Brain pericyte (primary cell): ENCODE data around the gene FBXO7.

Experiments used
- DNase-seq: peaks from one replicate; pipeline ENCODE4 v3.0.0-alpha.2; 2012; ENCODE audit warnings: low read depth, low spot score

Gene FBXO7

DNA sequence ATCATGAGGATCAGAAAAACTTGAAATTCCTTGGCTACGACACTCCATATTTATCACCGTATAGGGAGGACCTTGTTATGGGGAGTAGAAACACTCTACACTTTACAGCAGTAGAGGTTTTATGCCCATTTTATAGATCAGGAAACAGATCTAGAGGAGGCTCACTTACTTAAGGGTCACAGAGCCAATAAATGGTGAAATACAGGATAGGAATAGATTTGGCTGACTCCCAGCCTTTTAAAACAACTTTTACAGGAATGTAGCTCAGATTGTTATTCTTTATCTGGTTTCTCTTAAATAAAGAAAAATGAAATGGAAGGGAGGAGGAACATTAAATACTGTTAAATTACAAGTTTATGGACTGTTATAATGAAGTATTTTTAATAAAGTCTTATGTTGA lies 14.8 kb downstream of the FBXO7 start:
- DNase-seq, result no peak

DNA sequence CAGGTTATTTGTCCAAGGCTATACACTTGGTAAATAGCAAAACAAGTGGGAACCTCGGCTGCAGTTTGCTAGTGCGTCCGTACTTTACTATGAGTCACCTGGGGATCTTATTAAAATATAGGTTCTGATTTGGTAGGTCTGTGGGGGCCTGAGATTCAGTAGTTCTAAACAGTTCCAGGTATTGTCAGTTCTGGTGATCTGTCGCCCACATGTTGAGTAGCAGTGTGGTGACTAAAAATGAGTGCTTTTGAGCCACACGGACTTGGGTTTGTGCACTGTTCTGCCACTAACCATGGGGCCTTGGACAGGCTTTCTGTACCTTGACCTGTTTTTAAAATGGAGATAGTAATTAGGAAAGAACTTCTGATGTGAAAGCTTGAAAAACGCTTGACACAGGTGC lies 15.7 kb downstream of the FBXO7 start:
- no peak for DNase-seq

DNA sequence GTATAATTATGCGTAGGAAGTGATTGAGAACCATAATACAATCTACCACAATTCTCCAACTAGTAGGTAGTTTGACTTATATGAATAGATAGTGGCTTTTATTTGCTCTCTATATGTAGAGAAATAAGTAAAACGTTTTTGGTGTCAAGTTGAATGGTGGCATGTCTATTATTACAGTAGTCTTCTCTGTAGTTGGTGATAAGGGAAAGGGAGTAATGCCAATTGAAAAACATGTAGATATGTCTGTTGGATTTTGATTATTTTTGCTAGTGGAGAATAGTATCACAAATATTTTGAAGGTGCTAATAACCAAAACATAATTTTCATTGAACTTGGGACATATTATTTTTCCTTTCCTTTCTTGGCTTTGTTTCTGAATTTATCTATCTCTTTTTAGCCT lies 17.5 kb downstream of the FBXO7 start:
- DNase-seq, result no peak

DNA sequence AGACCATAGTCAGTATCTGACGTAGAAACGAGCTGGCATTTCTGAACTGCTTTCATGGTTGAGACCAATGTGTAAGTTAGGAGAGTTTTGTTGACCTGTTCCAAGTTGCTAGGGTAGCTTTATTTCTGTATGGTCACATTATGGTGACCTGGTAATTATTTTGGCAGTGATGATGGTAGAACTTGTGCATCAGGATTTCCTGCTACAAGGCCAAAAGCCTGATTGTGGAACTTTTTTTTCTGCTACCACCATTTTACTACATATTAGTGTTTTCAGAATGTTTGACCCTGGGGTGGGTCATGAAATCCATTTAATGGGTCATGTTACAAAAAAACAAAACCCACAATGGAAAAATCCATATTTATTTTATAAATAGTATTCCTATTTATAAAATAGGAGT lies 18.9 kb downstream of the FBXO7 start:
- no peak for DNase-seq

DNA sequence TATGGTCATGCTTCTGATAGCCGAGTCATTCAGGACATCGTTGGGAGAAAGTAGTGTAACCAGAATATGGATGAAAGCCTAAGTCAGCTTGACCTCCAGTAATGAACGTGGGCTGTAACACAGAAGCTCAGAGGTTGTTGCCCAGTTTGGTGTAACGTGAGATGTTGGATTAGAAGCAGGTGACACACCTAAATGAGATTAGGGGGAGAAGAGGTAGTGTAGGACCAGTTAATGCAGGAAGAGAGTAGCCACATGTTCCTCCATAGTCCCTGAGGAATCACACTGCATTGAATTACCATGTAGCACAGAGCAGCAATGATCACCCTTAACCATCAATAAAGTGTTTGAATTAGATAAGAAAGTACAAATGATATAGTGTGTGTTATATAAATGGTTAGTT lies 20.4 kb downstream of the FBXO7 start:
- DNase-seq, result no peak

DNA sequence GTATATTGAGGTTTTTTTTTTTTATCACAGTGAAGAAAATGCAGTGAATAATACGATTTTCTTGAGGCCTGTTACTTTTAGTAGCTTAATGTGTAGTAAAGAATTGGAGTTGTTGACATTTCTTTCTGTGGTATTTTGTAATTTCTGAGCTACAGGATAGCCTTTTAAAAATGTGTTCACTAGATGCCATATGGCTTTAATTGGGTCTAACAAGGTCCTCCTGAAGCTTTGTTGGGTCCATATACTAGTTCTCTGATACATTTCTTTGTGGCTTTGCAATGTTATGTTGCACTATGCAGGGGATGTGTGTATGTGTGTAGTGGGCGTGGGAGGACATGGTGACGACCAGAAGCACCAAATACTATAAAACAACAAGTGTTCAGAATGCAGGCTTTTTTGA lies 25.1 kb downstream of the FBXO7 start:
- no peak for DNase-seq

DNA sequence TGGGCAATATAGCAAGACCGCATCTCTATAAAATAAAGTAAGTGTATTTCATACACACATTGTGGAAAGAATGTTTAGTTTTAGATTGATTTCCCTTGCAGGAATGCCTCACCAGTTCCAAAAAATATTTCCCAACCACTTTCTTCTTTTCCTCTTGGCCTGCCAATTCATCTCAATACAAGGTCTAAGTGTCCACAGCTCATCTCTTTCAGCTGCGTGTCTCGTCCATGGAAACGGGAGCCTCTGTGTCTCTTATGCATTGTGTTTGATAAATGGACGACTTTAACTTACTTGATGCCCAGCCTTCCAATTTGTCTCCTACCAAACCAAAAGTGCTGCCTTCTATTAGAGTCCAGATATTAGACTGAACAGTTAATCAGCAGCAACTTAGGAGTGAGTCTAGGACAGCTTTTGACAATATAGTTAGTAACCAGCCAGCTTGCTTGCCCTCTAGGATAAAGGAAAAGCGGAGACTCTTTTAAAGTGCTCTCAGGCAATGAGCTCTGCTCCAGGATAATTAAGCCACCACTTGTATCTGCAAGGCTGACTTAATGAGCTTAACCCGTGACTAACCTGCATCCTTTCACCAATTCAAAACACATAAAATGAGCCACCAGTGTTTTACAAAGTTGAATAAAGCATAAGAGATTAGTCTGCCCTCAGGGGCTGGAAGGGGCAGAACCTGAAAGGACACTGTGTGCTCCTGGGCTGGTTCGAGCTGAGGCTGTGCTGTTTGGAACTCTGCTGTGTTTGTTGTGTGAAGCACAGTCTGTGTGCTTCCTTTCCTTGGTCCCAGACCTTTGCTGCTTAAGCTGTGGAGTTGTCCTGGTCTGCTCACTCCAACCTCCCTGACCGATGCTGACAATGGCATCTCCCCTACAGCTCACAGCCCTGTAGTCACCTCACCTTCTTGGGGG lies 27.5 kb downstream of the FBXO7 start:
- DNase-seq, result no peak

DNA sequence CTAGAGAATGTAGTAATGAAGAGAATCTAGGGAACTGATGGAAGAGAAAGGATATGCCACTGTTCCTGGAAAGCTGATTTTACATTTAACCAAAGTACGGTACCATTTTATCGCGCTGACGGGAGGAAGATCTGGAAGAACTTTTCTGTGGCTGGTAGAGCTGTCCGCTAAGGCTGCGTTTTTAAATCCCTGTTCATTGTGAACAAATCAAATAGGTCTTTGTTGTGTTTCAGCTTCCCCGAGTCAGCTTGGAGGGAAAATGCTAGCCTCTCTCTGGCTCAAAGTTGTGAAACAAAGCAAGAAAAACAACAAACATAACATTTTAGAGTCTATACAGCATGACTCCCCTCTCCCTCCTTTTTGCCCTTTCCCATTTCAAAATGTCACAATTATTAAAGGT lies 34.4 kb downstream of the FBXO7 start:
- DNase-seq, result no peak

DNA sequence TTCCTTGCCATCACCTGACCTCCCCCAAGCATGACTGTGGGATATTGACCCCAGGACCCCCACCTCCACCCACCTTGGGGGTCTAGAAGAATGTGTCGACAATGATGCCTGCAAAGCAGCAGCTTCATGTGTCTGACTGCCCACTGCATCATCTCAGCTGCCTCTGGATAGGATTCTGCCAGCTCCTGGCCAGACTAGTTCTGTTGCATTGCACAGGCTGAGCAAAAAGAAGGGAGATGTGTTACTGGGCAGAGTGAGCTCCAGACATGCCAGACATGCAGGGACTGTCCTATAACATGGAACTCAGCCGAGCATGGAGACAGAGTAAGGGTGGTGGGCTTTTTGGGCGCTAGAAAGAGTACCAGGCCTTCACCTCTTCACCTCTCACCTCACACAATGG lies 36.7 kb downstream of the FBXO7 start:
- no peak for DNase-seq

DNA sequence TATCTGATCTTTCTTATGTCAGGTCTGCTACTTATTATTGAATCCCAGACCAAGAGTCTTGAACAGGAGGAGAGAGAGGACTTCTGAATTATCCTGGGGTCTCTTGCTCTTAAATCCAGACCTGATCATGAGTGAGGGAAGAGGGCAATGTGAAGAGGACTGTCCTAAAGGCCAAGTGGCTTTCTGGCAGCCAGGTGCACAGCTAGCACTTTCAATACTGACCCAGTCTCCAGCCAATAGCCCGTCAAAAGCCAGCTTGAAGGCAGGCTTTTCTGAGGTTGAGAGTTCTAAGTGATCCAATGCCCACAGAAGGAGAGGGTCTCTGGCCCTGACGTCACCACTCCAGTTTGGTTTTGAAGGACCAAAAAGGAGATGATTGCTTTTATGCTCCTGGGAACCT lies 37.2 kb downstream of the FBXO7 start:
- no peak for DNase-seq

DNA sequence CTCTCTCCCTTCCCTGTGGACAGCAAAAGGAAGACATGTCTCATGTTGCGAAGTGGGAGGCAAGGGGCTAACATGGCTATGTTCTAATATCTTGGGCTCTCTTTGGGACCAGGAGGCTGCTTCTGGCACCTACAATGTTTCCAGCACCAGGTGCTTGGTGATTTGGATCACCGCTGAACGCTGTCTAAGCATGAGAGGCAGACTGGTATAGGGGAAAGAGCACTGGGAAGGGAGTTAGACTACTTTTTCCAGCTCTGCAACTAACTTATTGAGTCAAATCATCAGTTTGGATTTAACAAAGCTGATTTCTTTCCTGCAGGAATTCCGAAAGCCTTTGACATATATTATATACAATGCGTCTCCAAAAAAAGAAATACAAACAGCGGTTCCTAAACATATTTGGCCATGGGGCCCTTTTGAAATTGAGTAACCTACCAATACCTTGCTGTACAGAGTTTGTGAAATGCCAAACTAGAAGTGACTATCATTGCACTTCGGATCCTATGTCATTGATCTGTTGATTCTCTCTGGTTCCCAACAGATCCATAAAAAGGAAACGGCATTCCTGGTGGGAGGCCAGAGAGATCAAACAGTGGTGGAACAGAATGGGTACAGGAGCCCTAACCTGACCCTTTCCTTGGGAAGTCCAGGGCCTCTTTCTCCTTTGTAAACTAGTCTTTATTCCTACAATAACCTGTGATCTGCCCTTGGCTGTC lies 37.8 kb downstream of the FBXO7 start:
- no peak for DNase-seq

DNA sequence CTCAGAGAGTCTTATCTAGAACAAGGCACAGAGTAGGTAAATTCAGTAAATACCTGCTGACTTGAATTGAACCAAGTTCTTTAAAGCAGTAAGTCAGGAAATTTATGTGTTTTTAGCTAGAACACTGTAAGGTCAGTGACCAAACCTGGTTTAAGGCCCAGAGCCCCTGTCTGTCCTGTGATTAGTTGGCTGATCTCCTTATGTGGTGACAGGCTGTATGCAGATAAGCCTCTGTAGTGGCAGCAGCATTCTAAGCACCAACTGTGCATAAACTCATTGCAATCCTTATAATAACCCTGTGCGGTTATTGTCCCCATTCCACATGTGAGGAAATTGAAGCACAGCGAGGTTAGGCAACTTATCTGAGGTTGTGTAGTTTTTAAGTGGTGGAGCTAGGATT lies 40.5 kb downstream of the FBXO7 start:
- no peak for DNase-seq

DNA sequence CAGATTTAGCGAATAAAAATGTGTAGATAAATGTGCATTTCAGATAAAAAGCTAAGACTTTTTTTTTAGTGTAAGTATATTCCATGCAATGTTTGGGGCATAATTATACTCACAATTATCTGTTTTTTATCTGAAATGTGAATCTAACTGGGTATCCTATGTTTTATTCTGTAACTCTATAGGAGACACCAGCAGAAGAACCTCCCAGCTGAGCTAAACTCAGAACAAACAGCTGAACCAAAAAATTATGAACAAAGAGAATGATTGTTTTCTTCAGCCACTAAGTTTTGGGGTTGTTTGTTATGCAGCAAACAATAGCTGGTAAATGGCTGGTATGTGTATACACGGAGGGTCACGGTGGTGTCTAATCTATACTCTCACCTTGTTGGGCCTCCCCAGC lies 42.9 kb downstream of the FBXO7 start:
- DNase-seq, result no peak

DNA sequence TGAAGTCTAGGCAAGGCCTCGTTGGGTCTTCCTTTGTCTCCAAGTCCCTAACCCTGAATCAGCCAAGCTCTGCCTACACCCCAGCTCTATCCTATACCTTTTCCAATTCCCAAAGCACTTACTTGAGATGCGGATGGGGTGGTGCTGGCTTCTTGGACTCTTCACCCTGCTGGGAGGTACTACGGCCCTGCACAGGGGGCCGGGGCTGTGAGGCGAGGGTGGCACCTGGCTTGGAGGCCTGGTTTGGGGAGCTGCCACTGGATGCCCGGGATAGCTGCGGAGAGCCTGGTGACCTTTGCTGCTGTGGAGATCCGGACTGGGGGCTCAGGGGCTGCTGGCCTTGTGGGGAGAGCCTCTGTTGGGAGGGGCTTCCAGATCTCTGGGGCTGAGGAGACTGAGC lies 43.3 kb downstream of the FBXO7 start:
- DNase-seq, result no peak

DNA sequence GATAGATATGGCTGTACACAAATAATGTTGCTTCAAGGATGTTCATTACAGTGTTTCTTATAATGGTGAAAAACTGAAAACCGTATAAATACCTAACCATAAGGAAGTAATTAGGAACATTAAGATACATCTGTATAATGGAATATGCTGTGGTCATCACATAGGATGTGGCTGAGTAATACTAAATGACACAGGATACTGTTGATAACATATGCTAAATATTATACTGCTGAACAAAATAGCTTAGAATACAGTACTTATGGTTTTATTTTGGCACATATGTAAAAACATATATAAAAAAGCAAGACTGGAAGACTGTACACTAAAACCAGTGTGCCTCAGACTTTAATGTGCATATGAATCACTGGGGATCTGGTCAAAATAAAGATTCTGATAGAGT lies 43.8 kb downstream of the FBXO7 start:
- DNase-seq, result no peak

DNA sequence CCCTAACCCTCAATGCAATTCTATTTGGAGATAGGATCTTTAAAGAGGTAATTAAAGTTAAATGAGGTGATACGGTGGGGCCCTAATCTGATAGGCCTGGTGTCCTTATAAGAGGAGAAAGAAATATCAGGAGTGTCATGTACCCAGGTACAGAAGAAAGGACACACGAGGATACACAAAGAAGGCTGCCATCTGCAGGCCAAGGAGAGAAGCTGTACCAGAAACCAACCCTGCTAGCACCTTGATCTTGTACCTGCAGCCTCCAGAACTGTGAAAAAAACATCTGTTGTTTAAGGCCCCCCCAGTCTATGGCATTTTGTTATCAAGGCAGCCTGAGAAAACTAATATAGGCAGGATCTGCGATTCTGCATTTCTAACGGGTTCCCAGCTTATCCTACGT lies 44.2 kb downstream of the FBXO7 start:
- DNase-seq, result no peak

DNA sequence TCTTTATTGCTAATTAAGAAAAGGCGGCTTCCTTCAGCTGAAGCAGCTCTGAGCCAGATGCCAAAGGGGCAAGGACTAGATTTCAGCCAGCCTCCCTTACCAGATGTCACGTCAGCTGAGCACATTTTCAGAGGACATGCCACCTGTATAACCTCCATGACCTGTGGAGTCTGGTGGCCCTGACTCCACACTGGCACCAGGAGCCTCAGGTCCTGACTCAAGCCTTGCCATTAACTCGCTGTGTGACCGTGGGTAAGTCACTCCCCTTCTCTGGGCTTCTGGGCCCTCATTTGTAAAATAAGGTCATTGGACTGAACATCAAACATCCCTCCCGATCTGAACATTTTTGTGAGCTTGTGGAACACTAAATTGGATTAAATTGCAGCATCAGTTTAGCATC lies 46.0 kb downstream of the FBXO7 start:
- no peak for DNase-seq

DNA sequence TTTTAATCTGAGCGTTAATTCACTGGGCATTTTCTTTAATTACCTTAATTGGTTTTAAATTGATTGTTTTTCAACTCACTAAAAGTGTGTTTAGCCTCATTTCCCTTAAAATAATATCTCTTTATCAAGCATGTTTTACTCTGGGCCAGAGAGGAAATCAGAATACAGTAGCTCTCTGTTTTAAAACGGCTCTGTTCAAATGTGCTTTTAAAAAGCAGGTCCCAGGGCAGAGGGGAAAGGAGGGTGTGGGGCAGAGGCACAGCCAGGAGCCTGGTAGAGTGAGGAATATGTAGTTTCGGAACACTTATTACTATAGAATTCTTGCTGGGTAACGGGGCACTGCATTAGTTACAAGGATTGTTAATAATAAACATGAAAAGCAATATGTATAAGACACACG lies 47.6 kb downstream of the FBXO7 start:
- DNase-seq, result no peak

DNA sequence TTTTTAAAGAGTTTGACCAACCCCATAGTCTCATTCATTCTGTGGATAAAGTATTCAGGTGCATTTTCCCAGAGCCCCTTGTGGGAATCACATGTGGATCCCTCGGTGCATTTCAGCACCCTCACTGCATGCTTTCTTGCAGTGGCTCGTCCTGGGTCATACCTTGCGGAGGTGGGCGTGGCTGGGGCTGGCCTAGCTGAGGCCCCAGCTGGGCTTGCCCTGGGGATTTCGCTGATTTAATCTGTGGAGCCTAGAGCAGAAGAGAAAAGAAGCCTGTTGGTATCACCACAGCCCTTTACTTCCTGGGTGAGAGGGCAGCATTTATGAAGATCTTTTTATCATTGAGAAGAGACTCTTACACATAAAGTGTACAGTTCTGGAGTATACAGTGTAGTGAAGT lies 53.1 kb downstream of the FBXO7 start:
- DNase-seq, result no peak

DNA sequence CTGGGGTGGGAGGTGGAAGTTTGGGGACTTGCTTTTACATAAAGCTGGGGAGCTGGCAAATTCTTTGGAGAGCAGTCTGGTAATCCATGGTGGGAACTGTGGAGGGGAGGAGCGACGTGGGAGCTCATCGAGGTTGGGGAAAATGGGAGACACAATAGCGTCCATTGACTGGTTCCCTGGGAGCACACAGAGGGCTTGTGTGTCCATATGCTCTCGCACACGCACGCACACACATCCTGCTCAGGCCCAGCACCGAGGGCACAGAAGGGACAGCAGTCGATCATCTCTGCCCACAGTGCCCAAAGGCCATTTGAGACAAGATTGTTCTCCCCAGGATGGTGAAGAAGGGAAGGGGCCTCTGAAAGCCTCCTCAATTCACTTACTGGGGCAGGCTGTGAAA lies 53.7 kb downstream of the FBXO7 start:
- no peak for DNase-seq

DNA sequence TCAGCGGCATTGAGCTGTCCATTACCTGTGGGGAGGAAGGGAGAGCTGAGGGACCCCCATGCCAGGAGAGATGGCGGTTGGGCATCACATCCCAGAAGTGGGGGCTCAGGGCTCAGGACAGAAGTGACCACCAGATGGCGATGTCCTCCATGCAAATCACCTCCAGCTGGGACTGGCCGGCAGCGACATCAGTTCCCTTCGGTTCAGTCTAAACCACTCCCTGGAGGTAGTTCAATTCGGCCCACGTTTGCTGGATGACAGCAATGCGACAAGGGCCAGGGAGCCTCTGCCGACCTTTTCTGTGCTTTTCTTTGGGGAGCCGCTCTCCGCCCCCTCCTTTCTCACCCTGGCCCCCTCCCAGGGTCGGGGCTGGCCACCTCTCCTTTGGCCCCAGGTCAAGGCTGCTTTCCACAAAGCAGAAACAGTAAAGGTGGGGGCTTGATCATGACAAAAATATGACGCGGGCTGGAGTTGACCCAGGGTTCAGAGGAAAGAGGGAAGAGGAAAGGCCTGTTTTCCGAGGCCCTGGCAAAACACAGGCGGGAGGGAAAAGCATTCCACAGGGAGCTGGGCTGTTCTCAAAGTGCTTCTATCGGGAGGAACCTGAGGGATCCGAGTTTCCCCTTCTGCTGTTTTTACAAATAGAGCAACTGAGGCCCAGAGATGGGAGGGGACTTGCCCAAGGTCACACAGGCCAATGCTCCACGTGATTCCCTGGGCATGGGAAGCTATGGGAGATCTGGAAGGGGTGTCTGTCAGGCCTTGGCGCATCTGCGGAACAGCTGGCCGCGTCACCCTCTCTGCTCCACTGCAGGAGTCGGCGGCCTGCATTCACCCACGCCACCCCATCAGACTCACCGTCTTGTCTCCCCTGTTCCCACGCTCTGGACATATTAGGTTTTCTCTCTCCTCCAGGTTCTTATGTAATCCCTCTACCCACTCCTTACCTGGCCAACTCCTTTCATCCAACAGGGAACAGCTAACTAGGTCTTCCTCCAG lies 54.7 kb downstream of the FBXO7 start:
- no peak for DNase-seq

DNA sequence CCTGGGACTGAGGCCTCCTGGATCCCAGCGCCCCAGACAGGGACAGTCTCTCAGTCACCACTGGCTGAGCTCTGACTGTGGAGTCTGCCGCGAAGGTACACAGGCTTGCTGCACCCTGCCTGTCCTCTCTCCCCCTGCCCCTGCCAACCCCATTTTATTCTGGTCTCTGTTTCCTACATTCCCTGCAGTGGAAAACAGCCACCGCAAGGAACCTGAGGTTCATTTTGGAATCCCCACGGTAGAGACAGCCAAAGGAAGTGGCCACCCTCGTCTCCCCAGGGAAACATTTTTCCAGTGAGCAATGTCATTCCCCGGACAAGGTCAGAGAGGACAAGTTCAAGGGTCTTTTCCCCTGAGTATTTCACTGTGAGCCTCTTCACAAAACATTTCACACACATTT lies 56.6 kb downstream of the FBXO7 start:
- no peak for DNase-seq
